Naive B cell (primary cell): ENCODE measurements around the gene IKBKG. TPM values are rescaled to one million over a fixed set of nuclear protein-coding genes. Genes with fewer than 3 reads are reported as not detected.
"Not testable (repeated sequence)": the region's sequence is repeated elsewhere in the genome, so short reads cannot be mapped to it uniquely, and the experiment has no call there.

Experiments used
- ATAC-seq, 2 donors: fragments of 150-1000 bp; cut with Tn5 transposase; 2 replicates each; pipeline ENCODE4 v1.10.0; 2021; ENCODE audit warnings: low read depth in 2 of 2, mild to moderate bottlenecking in 2 of 2, moderate library complexity in 2 of 2
- DNase-seq: peaks from one replicate; pipeline ENCODE4 v3.0.0; 2022
- H3K27ac Mint-ChIP-seq, 6 donors: one replicate each; pipeline ENCODE4 v1.8.0; 2020 to 2022; ENCODE audit warnings: mild to moderate bottlenecking in 6 of 6, mixed read lengths in 6 of 6, moderate library complexity in 5 of 6, inconsistent platforms in 2 of 6
- H3K27me3 Mint-ChIP-seq, 3 donors: one replicate each; pipeline ENCODE4 v1.8.0; 2021 to 2022; ENCODE audit warnings: mixed read lengths in 3 of 3, mild to moderate bottlenecking in 1 of 3
- H3K36me3 Mint-ChIP-seq, 2 donors: one replicate each; pipeline ENCODE4 v1.8.0; 2020 to 2022; ENCODE audit warnings: mixed read lengths in 2 of 2, inconsistent platforms in 1 of 2, mild to moderate bottlenecking in 1 of 2
- H3K4me1 Mint-ChIP-seq, 3 donors: one replicate each; pipeline ENCODE4 v1.8.0; 2020 to 2022; ENCODE audit warnings: mixed read lengths in 3 of 3, inconsistent platforms in 1 of 3, mild to moderate bottlenecking in 1 of 3, moderate library complexity in 1 of 3
- H3K4me3 Mint-ChIP-seq, 8 donors: one replicate each; pipeline ENCODE4 v1.8.0; 2020 to 2022; ENCODE audit warnings: mild to moderate bottlenecking in 8 of 8, mixed read lengths in 8 of 8, moderate library complexity in 8 of 8, inconsistent platforms in 2 of 8
- H3K9me3 Mint-ChIP-seq, 7 donors: one replicate each; pipeline ENCODE4 v1.8.0; 2020 to 2022; ENCODE audit warnings: mixed read lengths in 7 of 7, mild to moderate bottlenecking in 5 of 7, inconsistent platforms in 2 of 7, moderate library complexity in 1 of 7
- polyA plus RNA-seq, 6 donors: library from polyadenylated mRNA; unstranded; fragments of 300-500 nt; fragmentation: Illumina TruSeq; gene quantifications; one replicate each; pipeline ENCODE4 v1.2.3, GENCODE V29; 2021; ENCODE audit warnings: low read depth in 6 of 6

Gene IKBKG, protein sequence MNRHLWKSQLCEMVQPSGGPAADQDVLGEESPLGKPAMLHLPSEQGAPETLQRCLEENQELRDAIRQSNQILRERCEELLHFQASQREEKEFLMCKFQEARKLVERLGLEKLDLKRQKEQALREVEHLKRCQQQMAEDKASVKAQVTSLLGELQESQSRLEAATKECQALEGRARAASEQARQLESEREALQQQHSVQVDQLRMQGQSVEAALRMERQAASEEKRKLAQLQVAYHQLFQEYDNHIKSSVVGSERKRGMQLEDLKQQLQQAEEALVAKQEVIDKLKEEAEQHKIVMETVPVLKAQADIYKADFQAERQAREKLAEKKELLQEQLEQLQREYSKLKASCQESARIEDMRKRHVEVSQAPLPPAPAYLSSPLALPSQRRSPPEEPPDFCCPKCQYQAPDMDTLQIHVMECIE
- polyA plus RNA-seq, result 10 to 100 TPM; 18.3 to 34.0 (median 26.5) TPM

DNA sequence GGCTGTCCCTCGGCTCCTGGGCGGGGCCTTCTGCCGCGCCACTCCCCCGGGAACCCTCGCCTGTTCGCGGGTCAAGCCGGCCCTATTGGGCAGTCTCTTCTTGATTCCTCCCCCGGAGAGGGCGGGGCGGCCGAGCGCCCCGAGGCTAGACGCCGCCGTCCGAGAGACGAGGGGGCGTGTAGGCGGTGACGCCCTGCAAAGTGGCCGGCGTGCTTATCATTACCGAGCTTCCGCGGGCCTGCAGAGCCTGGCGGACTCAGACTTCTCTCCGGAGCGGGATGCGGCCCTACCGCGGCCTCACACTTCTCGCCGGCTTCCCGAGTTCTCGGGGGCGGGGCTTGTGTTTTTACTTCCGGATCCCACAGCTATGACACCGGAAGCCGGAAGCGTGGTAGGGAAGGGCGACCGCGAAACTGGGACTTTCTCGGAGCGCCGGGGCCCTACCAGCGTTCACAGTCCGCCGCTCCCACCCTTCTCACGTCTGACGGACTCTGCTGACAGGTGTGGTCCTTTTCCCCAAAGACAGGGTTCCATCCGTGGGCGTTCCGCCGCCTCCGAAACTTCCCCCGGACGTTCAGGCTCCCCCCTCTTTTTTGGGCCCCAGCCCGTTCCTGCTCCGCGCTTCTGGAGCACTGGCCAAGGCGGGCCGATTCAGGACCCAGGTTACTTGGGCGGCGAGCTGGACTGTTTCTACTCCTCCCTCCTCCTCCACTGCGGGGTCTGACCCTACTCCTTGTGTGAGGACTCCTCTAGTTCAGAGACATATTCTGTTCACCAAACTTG, at the start of gene IKBKG:
Gene IKBKG, plus strand, starts transcription at position 376 of the 783 bp plus-strand sequence. CDS start 4,383 bp downstream, outside the sequence.
- ATAC-seq, result peak; percentile 70 to 72
- peaks cover 25 to 46% (median 44%) of the 10 kb centered on the region in 3 donors for H3K4me1 Mint-ChIP-seq

GRCh38 chrX:154501423-154501822, 46.0 kb upstream of the IKBKG start:
- H3K9me3 Mint-ChIP-seq, DNase-seq, H3K36me3 Mint-ChIP-seq, H3K4me3 Mint-ChIP-seq, H3K4me1 Mint-ChIP-seq, H3K27me3 Mint-ChIP-seq, ATAC-seq: not testable (repeated sequence)
- H3K27ac Mint-ChIP-seq, result peak overlapping the region in 1 of 6 donors; percentile 14

More for the DNA sequence above, at the start of gene IKBKG:
- peak; percentile 92 for DNase-seq
- Mint-ChIP-seq H3K27ac (peak within 1 kb of the TSS; percentile 83 to 98 (median 94)), H3K9me3 (peaks cover 0 to 5% (median 0%) of the 10 kb centered on the region in 7 donors), H3K4me3 (peak within 1 kb of the TSS; percentile 80 to 96 (median 94)), H3K36me3 (no peaks in the 10 kb centered on the region), H3K27me3 (no peaks in the 10 kb centered on the region)

- H3K4me3 Mint-ChIP-seq, result no peak overlapping the region
- ATAC-seq (no peak), DNase-seq (no peak)
- no peaks in the 10 kb centered on the region for H3K4me1 Mint-ChIP-seq
- H3K9me3 Mint-ChIP-seq, result peaks cover 0 to 2% (median 0%) of the 10 kb centered on the region in 7 donors
- no peaks in the 10 kb centered on the region for H3K36me3 Mint-ChIP-seq
- no peak overlapping the region for H3K27ac Mint-ChIP-seq
- H3K27me3 Mint-ChIP-seq, result no peaks in the 10 kb centered on the region
These were observed 45.3 kb upstream of the IKBKG start for GRCh38 chrX:154502098-154502497.

DNA sequence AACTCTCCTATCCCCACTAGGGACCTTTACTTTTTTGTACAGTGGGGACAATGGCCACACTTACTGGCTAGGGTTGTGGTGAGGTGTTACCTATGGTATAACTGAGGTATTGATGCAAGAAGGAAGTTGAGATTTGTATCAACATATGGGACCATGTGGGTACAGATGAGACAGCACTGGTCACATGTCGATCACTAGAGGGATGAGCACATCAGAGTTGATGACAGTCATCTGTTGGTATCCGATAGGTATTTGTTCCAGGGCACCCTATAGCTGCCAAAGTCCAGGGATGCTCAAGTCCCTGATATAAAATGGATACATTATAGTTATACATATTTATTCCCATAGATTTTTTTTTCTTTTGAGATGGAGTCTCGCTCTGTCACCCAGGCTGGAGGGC, 44.4 kb upstream of the IKBKG start:
- Mint-ChIP-seq H3K4me3 (no peak overlapping the region), H3K4me1 (no peaks in the 10 kb centered on the region), H3K27me3 (no peaks in the 10 kb centered on the region), H3K36me3 (no peaks in the 10 kb centered on the region), H3K27ac (peak overlapping the region in 1 of 6 donors; percentile 36), H3K9me3 (peaks cover 0 to 2% (median 0%) of the 10 kb centered on the region in 7 donors)
- DNase-seq, result no peak
- ATAC-seq, result no peak

DNA sequence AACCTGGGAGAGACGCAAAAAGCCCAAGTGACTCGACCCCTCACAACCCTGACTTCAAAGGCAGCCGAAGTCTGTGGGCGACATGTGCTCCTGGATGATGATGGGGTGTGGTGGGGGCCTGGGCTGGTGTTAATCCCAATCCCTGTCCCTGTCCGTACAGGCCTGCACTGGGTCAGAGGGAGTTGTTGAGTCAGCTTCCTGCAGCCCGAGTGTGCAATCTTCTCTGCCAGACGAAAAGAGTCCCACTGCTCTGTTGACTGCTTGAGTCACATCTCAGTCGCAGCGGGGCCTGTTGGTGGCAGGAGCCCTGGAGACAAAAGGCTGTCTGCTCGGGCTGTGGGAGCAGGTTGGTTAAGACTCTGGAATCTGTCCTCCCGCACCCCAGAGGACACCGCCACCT, 41.7 kb upstream of the IKBKG start:
- peaks cover 0 to 4% (median 2%) of the 10 kb centered on the region in 7 donors for H3K9me3 Mint-ChIP-seq
- no peak overlapping the region for H3K27ac Mint-ChIP-seq
- no peaks in the 10 kb centered on the region for H3K27me3 Mint-ChIP-seq

DNA sequence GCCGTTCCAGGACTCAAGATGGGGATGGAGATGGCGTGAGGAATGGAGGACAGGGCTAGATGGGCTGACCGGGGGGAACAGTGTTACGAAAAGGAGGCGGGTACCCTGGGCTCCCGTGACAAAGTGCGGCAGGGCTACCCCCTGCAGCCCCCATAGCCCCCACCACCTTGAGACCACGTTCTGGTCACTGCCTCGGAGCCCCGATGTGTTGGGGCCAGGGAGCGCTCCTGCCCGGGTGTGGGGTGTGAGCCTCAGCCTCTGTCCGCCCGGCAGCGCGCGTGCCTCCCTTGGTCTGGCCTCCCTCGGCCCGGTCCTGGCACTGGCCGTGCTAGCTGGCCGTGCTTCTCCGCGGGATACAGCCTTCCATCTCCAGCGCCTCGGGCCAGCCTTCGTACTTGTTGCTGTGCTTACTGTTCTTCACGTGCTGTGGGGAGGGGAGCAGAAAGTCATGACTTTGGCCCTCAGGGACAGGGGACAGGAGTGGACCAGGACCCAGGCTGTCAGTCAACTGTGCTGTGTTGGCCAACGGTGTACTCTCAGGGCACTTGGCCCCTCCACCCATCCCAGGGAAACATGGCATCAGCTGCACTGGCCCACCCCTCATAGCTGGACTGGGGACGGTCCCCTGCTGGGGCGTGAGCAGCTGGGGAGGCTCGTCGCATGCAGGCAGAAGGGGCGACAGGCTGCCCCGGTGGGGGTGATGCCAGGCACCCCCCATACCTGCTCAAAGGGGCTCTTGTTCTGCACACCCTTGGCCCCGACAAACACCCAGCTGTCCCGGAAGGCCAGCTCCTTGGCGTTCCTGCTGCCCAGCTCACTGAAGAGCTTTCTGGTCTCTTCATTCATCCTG, 40.7 kb upstream of the IKBKG start:
- peaks cover 11 to 16% of the 10 kb centered on the region in 2 donors for H3K36me3 Mint-ChIP-seq
- H3K9me3 Mint-ChIP-seq, result peaks cover 0 to 4% (median 2%) of the 10 kb centered on the region in 7 donors

More for the DNA sequence above, 41.7 kb upstream of the IKBKG start:
- DNase-seq (no peak), ATAC-seq (no peak)
- peaks cover 11 to 16% of the 10 kb centered on the region in 2 donors for H3K36me3 Mint-ChIP-seq
- peaks cover 0 to 4% (median 0%) of the 10 kb centered on the region in 3 donors for H3K4me1 Mint-ChIP-seq
- H3K4me3 Mint-ChIP-seq, result no peak overlapping the region

GRCh38 chrX:154507673-154508383, 39.6 kb upstream of the IKBKG start:
- H3K27ac Mint-ChIP-seq, result no peak overlapping the region

More for the DNA sequence above, 40.7 kb upstream of the IKBKG start:
- ATAC-seq (no peak), DNase-seq (no peak)
- Mint-ChIP-seq H3K4me1 (peaks cover 0 to 10% (median 4%) of the 10 kb centered on the region in 3 donors), H3K4me3 (no peak overlapping the region), H3K27me3 (no peaks in the 10 kb centered on the region), H3K27ac (no peak overlapping the region)

GRCh38 chrX:154508384-154508745, 39.1 kb upstream of the IKBKG start:
- H3K4me1 Mint-ChIP-seq, result peaks cover under 1 to 10% (median 4%) of the 10 kb centered on the region in 3 donors
- H3K27ac Mint-ChIP-seq, result peak overlapping the region in 2 of 6 donors; percentile 63 to 69
- no peak overlapping the region for H3K4me3 Mint-ChIP-seq
- ATAC-seq (no peak), DNase-seq (no peak)
- H3K9me3 Mint-ChIP-seq, result peaks cover 0 to 4% (median 2%) of the 10 kb centered on the region in 7 donors
- H3K36me3 Mint-ChIP-seq, result peaks cover 11 to 16% of the 10 kb centered on the region in 2 donors
- no peaks in the 10 kb centered on the region for H3K27me3 Mint-ChIP-seq

More at GRCh38 chrX:154507673-154508383, 39.6 kb upstream of the IKBKG start:
- DNase-seq (no peak), ATAC-seq (no peak)
- Mint-ChIP-seq H3K27me3 (no peaks in the 10 kb centered on the region), H3K36me3 (peaks cover 11 to 16% of the 10 kb centered on the region in 2 donors), H3K9me3 (peaks cover 0 to 4% (median 2%) of the 10 kb centered on the region in 7 donors), H3K4me1 (peaks cover 0 to 10% (median 4%) of the 10 kb centered on the region in 3 donors), H3K4me3 (no peak overlapping the region)

- H3K36me3 Mint-ChIP-seq, result peaks cover 11 to 16% of the 10 kb centered on the region in 2 donors
- H3K27ac Mint-ChIP-seq, result no peak overlapping the region
- ATAC-seq, result no peak
These were observed 38.0 kb upstream of the IKBKG start for GRCh38 chrX:154509455-154509854.

GRCh38 chrX:154511761-154512160, 35.7 kb upstream of the IKBKG start:
- ATAC-seq (no peak), DNase-seq (no peak)
- Mint-ChIP-seq H3K4me1 (peaks cover 15 to 28% (median 20%) of the 10 kb centered on the region in 3 donors), H3K27ac (peak overlapping the region in 4 of 6 donors; percentile 0 to 92 (median 72)), H3K27me3 (no peaks in the 10 kb centered on the region), H3K4me3 (no peak overlapping the region), H3K36me3 (peaks cover 11 to 16% of the 10 kb centered on the region in 2 donors), H3K9me3 (peaks cover 0 to 8% (median 2%) of the 10 kb centered on the region in 7 donors)

More at GRCh38 chrX:154509455-154509854, 38.0 kb upstream of the IKBKG start:
- no peak overlapping the region for H3K4me3 Mint-ChIP-seq
- H3K4me1 Mint-ChIP-seq, result peaks cover 8 to 17% (median 10%) of the 10 kb centered on the region in 3 donors
- H3K27me3 Mint-ChIP-seq, result no peaks in the 10 kb centered on the region
- peaks cover 0 to 8% (median 2%) of the 10 kb centered on the region in 7 donors for H3K9me3 Mint-ChIP-seq
- DNase-seq, result no peak

- Mint-ChIP-seq H3K4me3 (peak overlapping the region in 1 of 8 donors; percentile 15), H3K27ac (peak overlapping the region in 1 of 6 donors; percentile 33), H3K4me1 (peaks cover 15 to 29% (median 25%) of the 10 kb centered on the region in 3 donors), H3K36me3 (peaks cover 11 to 16% of the 10 kb centered on the region in 2 donors), H3K9me3 (peaks cover 0 to 8% (median 2%) of the 10 kb centered on the region in 7 donors), H3K27me3 (no peaks in the 10 kb centered on the region)
- ATAC-seq (no peak), DNase-seq (no peak)
These were observed 34.4 kb upstream of the IKBKG start for GRCh38 chrX:154512879-154513553.
